ENCODE results near the gene SLC35C1.
A peak's percentile ranks its signal among the peaks of the same experiment; 100 is the strongest.

- no peak for TF ChIP-seq SAFB (IDR thresholded peaks at IDR 0.05; ENCODE audit: borderline replicate concordance, low read depth, low read length)
- TF ChIP-seq POLR2A (conservative IDR thresholded peaks at IDR 0.05) = peak; percentile 92
- TF ChIP-seq IRF2 (CRISPR knock-in tag; IDR thresholded peaks at IDR 0.05) = no peak
- 0 out of 6 replicates have a peak, but pooled peaks of 1 of the 3 experiments have one; percentile 4 for TF ChIP-seq CTCF (IDR thresholded peaks at IDR 0.05 in 2 of 3, conservative IDR thresholded peaks at IDR 0.05 in 1 of 3; ENCODE audit: insufficient read depth in 2 of 3, low read depth in 1 of 3, low read length in 3 of 3)
- TF ChIP-seq ZNF316 (IDR thresholded peaks at IDR 0.05) = peak; percentile 45
- TF ChIP-seq, protein P1, sequence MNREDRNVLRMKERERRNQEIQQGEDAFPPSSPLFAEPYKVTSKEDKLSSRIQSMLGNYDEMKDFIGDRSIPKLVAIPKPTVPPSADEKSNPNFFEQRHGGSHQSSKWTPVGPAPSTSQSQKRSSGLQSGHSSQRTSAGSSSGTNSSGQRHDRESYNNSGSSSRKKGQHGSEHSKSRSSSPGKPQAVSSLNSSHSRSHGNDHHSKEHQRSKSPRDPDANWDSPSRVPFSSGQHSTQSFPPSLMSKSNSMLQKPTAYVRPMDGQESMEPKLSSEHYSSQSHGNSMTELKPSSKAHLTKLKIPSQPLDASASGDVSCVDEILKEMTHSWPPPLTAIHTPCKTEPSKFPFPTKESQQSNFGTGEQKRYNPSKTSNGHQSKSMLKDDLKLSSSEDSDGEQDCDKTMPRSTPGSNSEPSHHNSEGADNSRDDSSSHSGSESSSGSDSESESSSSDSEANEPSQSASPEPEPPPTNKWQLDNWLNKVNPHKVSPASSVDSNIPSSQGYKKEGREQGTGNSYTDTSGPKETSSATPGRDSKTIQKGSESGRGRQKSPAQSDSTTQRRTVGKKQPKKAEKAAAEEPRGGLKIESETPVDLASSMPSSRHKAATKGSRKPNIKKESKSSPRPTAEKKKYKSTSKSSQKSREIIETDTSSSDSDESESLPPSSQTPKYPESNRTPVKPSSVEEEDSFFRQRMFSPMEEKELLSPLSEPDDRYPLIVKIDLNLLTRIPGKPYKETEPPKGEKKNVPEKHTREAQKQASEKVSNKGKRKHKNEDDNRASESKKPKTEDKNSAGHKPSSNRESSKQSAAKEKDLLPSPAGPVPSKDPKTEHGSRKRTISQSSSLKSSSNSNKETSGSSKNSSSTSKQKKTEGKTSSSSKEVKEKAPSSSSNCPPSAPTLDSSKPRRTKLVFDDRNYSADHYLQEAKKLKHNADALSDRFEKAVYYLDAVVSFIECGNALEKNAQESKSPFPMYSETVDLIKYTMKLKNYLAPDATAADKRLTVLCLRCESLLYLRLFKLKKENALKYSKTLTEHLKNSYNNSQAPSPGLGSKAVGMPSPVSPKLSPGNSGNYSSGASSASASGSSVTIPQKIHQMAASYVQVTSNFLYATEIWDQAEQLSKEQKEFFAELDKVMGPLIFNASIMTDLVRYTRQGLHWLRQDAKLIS (CRISPR knock-in tag; IDR thresholded peaks at IDR 0.05) = peak; percentile 92
- peak; percentile 94 for TF ChIP-seq KDM5B (IDR thresholded peaks at IDR 0.05; ENCODE audit: insufficient replicate concordance, low read depth, low read length)
- peak; percentile 71 to 87 for TF ChIP-seq FOXK2 (conservative IDR thresholded peaks at IDR 0.05 in 1 of 2, IDR thresholded peaks at IDR 0.05 in 1 of 2; ENCODE audit: low read depth in 2 of 2)
- TF ChIP-seq, protein P2, sequence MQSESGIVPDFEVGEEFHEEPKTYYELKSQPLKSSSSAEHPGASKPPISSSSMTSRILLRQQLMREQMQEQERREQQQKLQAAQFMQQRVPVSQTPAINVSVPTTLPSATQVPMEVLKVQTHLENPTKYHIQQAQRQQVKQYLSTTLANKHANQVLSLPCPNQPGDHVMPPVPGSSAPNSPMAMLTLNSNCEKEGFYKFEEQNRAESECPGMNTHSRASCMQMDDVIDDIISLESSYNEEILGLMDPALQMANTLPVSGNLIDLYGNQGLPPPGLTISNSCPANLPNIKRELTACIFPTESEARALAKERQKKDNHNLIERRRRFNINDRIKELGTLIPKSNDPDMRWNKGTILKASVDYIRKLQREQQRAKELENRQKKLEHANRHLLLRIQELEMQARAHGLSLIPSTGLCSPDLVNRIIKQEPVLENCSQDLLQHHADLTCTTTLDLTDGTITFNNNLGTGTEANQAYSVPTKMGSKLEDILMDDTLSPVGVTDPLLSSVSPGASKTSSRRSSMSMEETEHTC (IDR thresholded peaks at IDR 0.05) = no peak
Measured at GRCh38 chr11:45846974-45847910, 42.3 kb downstream of the SLC35C1 start, which contains the start of gene CRY2.

All from K562 (cell line).